ENCODE data around the gene PTPN3. TPM values are rescaled to one million over a fixed set of nuclear protein-coding genes. Genes with fewer than 3 reads are reported as not detected.

PTPN3 gene
- total and polyA plus RNA-seq, 2 donors (not counting 1 experiment from before 2014, with no cell fraction given) = not detected

GRCh38 chr9:109454041-109454440, 44.1 kb downstream of the PTPN3 start:
- Histone ChIP-seq H3K36me3 (replicated peaks in 1 of 2; ENCODE audit: control extremely low read depth in 1 of 2, control insufficient read depth in 1 of 2, extremely low read depth in 1 of 2, insufficient read depth in 2 of 2, low read length in 1 of 2) (no peaks in the 10 kb centered on the region), H3K4me3 (ENCODE audit: control extremely low read depth in 1 of 5, extremely low read depth in 1 of 5, insufficient read depth in 1 of 5, low read depth in 2 of 5, low read length in 4 of 5) (no peak overlapping the region), H3K27ac (ENCODE audit: low read length in 2 of 2) (no peak overlapping the region), H3K4me1 (ENCODE audit: control insufficient read depth in 2 of 2, insufficient read depth in 2 of 2, low read length in 2 of 2) (no peaks in the 10 kb centered on the region), H3K4me2 (replicated peaks; ENCODE audit: low read depth, low read length, poor library complexity, severe bottlenecking) (no peak overlapping the region), H3K9me3 (ENCODE audit: control extremely low read depth in 1 of 3, control insufficient read depth in 2 of 3, insufficient read depth in 1 of 3, low read length in 2 of 3) (no peaks in the 10 kb centered on the region), H3K79me2 (ENCODE audit: control insufficient read depth, insufficient read depth, low read length) (no peaks in the 10 kb centered on the region), H3K9ac (ENCODE audit: low read length) (no peak overlapping the region), H4K20me1 (ENCODE audit: control insufficient read depth, insufficient read depth, low read length, poor library complexity, severe bottlenecking) (no peaks in the 10 kb centered on the region), H3K27me3 (replicated peaks in 1 of 4; ENCODE audit: control extremely low read depth in 1 of 4, control insufficient read depth in 3 of 4, insufficient read depth in 4 of 4, low read length in 3 of 4) (peaks cover 0 to 11% (median 2%) of the 10 kb centered on the region in 4 experiments), H2AFZ (ENCODE audit: insufficient read depth, low read depth, low read length, poor library complexity, severe bottlenecking) (no peak overlapping the region)
- ChIA-PET CTCF (no interaction called here), POLR2A (no interaction called here)
- Mint-ChIP-seq H3K4me1 (no peaks in the 10 kb centered on the region), H3K4me3 (no peak overlapping the region), H3K9me3 (ENCODE audit: insufficient read depth) (no peaks in the 10 kb centered on the region), H3K27ac (no peak overlapping the region), H3K27me3 (peaks cover 39% of the 10 kb centered on the region)
- ATAC-seq (ENCODE audit: low read depth) (no peak), DNase-seq (no peak)
- intact Hi-C loops (cut with micrococcal nuclease) = no loop called here
- TF ChIP-seq EZH2 (IDR thresholded peaks at IDR 0.05; ENCODE audit: borderline replicate concordance, insufficient read depth, low read depth, low read length, poor library complexity, severe bottlenecking) = no peak
- no peak for TF ChIP-seq CTCF (IDR thresholded peaks at IDR 0.05)

- TF ChIP-seq EZH2 (IDR thresholded peaks at IDR 0.05; ENCODE audit: borderline replicate concordance, insufficient read depth, low read depth, low read length, poor library complexity, severe bottlenecking) (no peak), CTCF (IDR thresholded peaks at IDR 0.05) (no peak)
- H3K4me3 ChIP-seq (ENCODE audit: control extremely low read depth in 1 of 5, extremely low read depth in 1 of 5, insufficient read depth in 1 of 5, low read depth in 2 of 5, low read length in 4 of 5) = no peak overlapping the region
- H3K36me3 ChIP-seq (replicated peaks in 1 of 2; ENCODE audit: control extremely low read depth in 1 of 2, control insufficient read depth in 1 of 2, extremely low read depth in 1 of 2, insufficient read depth in 2 of 2, low read length in 1 of 2) = no peaks in the 10 kb centered on the region
- WGBS (ENCODE audit: insufficient coverage) = 67% methylated on average over 1 of the region's 3 CpGs
- H2AFZ ChIP-seq (ENCODE audit: insufficient read depth, low read depth, low read length, poor library complexity, severe bottlenecking) = no peak overlapping the region
- intact Hi-C loops (cut with micrococcal nuclease) = no loop called here
- H3K27me3 ChIP-seq (replicated peaks in 1 of 4; ENCODE audit: control extremely low read depth in 1 of 4, control insufficient read depth in 3 of 4, insufficient read depth in 4 of 4, low read length in 3 of 4) = peaks cover 0 to 14% (median 2%) of the 10 kb centered on the region in 4 experiments
- no peaks in the 10 kb centered on the region for H3K4me1 ChIP-seq (ENCODE audit: control insufficient read depth in 2 of 2, insufficient read depth in 2 of 2, low read length in 2 of 2)
- no peaks in the 10 kb centered on the region for H4K20me1 ChIP-seq (ENCODE audit: control insufficient read depth, insufficient read depth, low read length, poor library complexity, severe bottlenecking)
- H3K4me2 ChIP-seq (replicated peaks; ENCODE audit: low read depth, low read length, poor library complexity, severe bottlenecking) = no peak overlapping the region
- Mint-ChIP-seq H3K27ac (no peak overlapping the region), H3K27me3 (peaks cover 39% of the 10 kb centered on the region), H3K9me3 (ENCODE audit: insufficient read depth) (no peaks in the 10 kb centered on the region), H3K4me1 (no peaks in the 10 kb centered on the region), H3K4me3 (no peak overlapping the region)
- no peaks in the 10 kb centered on the region for H3K79me2 ChIP-seq (ENCODE audit: control insufficient read depth, insufficient read depth, low read length)
- CTCF ChIA-PET = interaction anchor here (1.0 kb wide), 1 partner anchor 10 kb away, joined by 3 read pairs; no protein-coding TSS in a partner anchor
- POLR2A ChIA-PET = no interaction called here
- ATAC-seq (ENCODE audit: low read depth) (no peak), DNase-seq (no peak)
- H3K27ac ChIP-seq (ENCODE audit: low read length in 2 of 2) = no peak overlapping the region
- no peaks in the 10 kb centered on the region for H3K9me3 ChIP-seq (ENCODE audit: control extremely low read depth in 1 of 3, control insufficient read depth in 2 of 3, insufficient read depth in 1 of 3, low read length in 2 of 3)
- H3K9ac ChIP-seq (ENCODE audit: low read length) = no peak overlapping the region
Observed at GRCh38 chr9:109453210-109453842, 44.8 kb downstream of the PTPN3 start.

Data from B cell (primary cell).